Activated naive CD8-positive, alpha-beta T cell treated with anti-CD3 and anti-CD28 coated beads for 36 hours (primary cell): ENCODE data around the gene TSEN34. TPM values are rescaled to one million over a fixed set of nuclear protein-coding genes. Genes with fewer than 3 reads are reported as not detected.
"Not testable (repeated sequence)": the region's sequence is repeated elsewhere in the genome, so short reads cannot be mapped to it uniquely, and the experiment has no call there.

ENCODE experiments used
- DNase-seq: peaks from one replicate; pipeline ENCODE4 v3.0.0; 2021
- H3K27ac Mint-ChIP-seq: one replicate; pipeline ENCODE4 v1.8.0; 2022; ENCODE audit warnings: mild to moderate bottlenecking, moderate library complexity, mixed read lengths
- H3K27me3 Mint-ChIP-seq: one replicate; pipeline ENCODE4 v1.8.0; 2022; ENCODE audit warnings: mild to moderate bottlenecking, mixed read lengths
- H3K36me3 Mint-ChIP-seq: one replicate; pipeline ENCODE4 v1.8.0; 2021; ENCODE audit warnings: mild to moderate bottlenecking, mixed read lengths
- H3K4me1 Mint-ChIP-seq: one replicate; pipeline ENCODE4 v1.8.0; 2021; ENCODE audit warnings: mixed read lengths
- H3K4me3 Mint-ChIP-seq: one replicate; pipeline ENCODE4 v1.8.0; 2022; ENCODE audit warnings: mild to moderate bottlenecking, moderate library complexity, mixed read lengths
- H3K9me3 Mint-ChIP-seq: one replicate; pipeline ENCODE4 v1.8.0; 2022; ENCODE audit warnings: mixed read lengths
- total RNA-seq, 2 experiments: library from RNA; stranded (reverse); gene quantifications; one replicate each; pipeline ENCODE4 v1.2.3, GENCODE V29; 2021

The TSEN34 gene
- total RNA-seq, 2 experiments from 2014 or later, result 15.5 to 16.4 TPM

DNA sequence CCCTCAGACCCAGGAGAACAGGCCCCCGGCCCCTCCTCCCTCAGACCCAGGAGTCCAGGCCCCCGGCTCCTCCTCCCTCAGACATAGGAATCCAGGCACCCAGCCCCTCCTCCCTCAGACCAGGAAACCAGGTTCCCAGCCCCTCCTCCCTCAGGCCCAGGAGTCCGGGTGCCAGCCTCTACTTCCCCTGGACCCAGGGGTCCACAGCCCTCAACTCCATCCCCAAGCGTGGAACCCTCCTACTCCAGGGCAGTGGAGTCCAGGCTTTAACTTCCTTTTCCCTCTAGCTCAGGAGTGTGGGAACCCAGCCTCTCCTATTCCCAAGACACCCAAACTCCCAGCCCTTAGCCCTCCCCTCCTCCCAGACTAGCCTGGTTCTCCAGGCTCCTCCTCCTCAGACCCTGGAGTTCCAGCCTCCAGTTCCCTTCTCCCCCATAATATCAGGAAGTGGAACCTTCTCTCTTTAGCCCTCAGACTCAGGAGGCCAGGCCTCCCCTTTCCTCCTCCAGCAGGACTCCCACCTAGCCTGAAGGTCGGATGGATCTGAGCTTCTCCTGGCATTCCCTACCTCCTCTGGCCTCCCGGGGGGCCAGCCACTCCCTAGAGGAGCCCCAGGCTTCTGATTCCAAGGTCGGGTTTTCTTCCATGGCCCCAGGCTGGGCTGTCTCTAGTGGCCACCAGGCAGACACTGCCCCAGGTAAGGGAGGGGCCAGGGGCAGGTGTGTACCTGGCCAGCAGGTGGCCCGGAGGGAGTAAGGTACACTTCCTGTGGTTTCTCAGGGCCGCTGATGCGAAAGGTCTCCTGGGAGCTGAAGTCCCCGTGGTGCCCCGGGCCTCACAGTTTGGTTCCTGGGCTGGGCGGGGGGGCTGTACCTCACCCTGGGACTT, 18.4 kb upstream of the TSEN34 start, which contains the start of gene TMC4:
Gene TMC4 (minus strand): TSS at position 690 of the 888 bp plus-strand sequence. CDS start 43 bp downstream, at position 647.
- Mint-ChIP-seq H3K36me3 (peaks cover 8% of the 10 kb centered on the region), H3K27me3 (no peaks in the 10 kb centered on the region), H3K27ac (no peak within 1 kb of the TSS), H3K4me1 (peaks cover 6% of the 10 kb centered on the region), H3K4me3 (no peak within 1 kb of the TSS), H3K9me3 (no peaks in the 10 kb centered on the region)
- no peak for DNase-seq

DNA sequence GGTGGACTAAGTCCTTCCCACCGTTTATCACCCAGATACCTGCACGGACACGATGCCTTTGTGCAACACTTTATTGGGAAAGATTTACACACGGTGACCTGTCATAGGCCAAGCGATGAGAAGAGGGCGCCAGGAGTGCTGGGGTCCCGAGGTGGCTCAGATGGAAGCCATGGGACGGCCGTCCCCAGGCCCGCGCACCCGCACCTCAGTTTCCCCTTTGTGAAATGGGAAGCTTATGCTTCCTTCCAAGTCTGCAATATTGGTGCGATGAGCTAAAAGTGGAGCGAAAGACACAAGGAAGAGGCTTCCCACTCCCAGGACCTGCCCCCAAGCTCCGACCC, 17.8 kb upstream of the TSEN34 start:
- Mint-ChIP-seq H3K4me1 (peaks cover 2% of the 10 kb centered on the region), H3K36me3 (peaks cover 13% of the 10 kb centered on the region), H3K9me3 (no peaks in the 10 kb centered on the region), H3K4me3 (no peak overlapping the region), H3K27me3 (no peaks in the 10 kb centered on the region), H3K27ac (no peak overlapping the region)
- no peak for DNase-seq

DNA sequence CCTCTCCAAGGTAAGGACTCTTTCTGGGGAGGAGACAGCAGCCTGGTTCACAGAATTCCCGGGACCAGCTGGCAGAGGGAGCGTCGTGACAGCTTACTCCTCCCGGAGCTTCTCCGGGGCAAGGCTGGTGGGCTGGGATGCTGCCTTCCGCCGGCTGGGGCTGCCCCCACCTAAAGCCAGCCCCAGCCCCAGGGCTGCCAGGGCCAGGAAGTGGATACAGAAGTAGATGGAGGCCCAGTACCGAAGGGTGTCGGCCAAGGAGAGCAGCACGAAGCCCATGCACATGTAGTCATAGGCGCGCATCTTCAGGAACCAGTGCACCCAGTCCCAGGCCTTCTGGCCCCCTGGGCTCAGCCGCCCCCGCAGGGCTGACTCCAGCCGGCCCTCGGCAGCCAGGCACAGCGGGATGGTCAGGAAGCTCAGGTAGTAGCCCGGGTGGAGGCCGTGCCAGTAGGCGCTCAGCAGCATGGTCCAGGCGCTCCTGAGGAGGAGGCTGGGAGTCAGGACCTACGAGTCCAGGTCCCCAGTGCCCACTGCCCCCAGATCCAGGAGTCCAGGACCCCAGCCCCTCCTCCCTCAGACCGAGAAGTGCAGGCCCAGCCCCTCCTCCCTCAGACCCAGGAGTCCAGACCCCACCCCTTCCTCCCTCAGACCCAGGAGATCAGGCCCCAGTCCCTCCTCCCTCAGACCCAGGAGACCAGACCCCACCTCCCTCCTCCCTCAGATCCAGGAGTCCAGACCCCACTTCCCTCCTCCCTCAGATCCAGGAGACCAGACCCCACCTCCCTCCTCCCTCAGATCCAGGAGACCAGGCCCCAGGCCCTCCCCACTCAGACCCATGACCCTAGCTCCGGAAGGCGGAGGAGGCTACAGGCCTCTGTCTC, 16.9 kb upstream of the TSEN34 start:
- H3K27ac Mint-ChIP-seq, result no peak overlapping the region
- H3K36me3 Mint-ChIP-seq, result peaks cover 18% of the 10 kb centered on the region
- peaks cover 2% of the 10 kb centered on the region for H3K4me1 Mint-ChIP-seq
- no peaks in the 10 kb centered on the region for H3K27me3 Mint-ChIP-seq
- no peak overlapping the region for H3K4me3 Mint-ChIP-seq
- no peak for DNase-seq
- H3K9me3 Mint-ChIP-seq, result no peaks in the 10 kb centered on the region

DNA sequence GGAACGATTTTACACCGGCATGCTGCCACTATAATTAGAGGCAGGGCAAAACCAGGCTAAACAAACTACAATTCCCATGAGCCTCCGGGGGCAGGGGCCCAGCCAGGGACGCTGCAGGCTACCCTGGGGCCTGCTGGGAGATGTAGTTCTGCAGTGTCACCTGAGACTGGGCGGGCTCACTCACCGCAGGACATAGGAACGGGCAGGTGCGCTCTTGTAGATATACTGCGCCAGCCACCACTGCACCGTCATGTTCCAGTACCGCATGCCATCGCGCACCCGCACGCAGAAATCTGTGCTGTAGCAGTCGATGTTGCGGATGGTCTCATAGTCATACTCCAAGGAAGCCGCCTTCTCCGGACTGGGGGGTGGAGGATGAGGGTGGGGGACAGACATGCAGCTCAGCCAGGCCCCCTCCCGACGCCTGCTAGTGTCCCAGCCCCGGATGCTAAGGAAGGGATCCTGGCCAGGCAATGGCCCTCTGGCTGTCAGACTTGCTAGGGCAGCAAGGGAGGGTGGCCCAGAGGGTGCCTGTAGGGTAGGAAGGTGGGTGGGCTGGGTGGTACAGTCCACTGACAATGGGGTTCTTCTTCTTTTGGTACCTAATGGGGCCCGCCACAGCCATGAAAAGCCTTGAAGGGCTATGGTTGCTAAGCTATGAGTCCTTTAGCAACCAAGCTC, 12.4 kb upstream of the TSEN34 start:
- Mint-ChIP-seq H3K4me3 (no peak overlapping the region), H3K36me3 (peaks cover 19% of the 10 kb centered on the region), H3K27ac (no peak overlapping the region), H3K27me3 (no peaks in the 10 kb centered on the region), H3K9me3 (no peaks in the 10 kb centered on the region), H3K4me1 (no peaks in the 10 kb centered on the region)
- peak; percentile 38 for DNase-seq

DNA sequence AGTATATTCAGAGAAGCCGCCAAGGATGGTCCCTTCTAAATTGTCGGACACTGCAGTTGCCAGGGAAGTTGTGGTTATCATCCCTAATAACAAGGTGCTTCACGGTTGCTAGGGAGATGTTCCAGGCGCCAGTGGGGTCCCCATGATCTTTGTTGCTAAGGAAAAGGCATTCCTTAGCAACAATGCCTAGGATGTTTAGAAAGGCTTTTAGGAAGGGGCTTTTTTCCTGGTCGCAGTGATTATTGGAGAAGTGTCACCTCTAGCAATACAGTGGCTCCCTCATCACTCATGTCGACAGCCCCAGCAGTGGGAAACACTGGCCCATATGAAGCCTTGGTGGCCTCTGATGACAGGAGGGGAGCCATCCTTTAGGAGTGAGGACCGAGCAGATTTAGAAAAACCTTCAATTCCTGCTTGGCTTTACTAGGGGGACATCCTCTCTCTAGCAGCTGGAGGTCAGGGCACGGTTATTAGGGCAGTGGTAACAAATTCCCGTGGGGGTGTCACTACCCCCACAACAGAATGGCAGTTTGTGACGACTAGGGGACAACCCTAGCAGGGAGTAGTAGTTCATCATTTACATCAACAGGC, 11.8 kb upstream of the TSEN34 start:
- H3K4me1 Mint-ChIP-seq, result no peaks in the 10 kb centered on the region
- peaks cover 24% of the 10 kb centered on the region for H3K36me3 Mint-ChIP-seq
- H3K27ac Mint-ChIP-seq, result no peak overlapping the region
- no peak for DNase-seq
- H3K27me3 Mint-ChIP-seq, result no peaks in the 10 kb centered on the region
- no peaks in the 10 kb centered on the region for H3K9me3 Mint-ChIP-seq
- no peak overlapping the region for H3K4me3 Mint-ChIP-seq

DNA sequence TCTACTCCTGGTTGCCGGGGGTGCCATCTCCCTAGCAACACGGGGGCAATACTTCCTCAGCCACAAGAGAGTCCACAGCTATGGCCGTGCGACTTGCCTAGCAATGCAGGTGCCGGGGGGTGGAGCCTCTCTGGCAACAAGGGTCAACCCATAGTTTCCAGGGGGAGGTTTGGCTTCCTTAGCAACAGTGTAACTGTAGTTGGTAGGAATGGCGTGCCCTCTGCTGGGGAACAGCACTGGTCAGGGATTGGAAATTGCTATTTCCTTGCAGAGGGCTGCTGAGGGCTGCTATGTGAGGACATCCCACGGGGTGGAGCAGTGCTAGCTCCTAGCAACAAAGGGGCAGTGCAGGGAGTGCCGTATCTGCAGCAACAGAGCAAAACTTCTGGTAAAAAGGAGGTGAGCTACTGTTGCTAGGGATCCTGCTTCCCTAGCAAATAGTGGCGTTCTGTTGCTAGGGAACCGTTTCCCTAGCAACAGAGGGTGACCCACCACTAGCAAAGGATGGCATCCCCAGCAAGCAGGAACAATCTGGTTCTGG, 11.1 kb upstream of the TSEN34 start:
- Mint-ChIP-seq H3K27ac (no peak overlapping the region), H3K4me1 (no peaks in the 10 kb centered on the region), H3K4me3 (no peak overlapping the region), H3K27me3 (no peaks in the 10 kb centered on the region), H3K9me3 (no peaks in the 10 kb centered on the region), H3K36me3 (peaks cover 24% of the 10 kb centered on the region)
- DNase-seq, result no peak

DNA sequence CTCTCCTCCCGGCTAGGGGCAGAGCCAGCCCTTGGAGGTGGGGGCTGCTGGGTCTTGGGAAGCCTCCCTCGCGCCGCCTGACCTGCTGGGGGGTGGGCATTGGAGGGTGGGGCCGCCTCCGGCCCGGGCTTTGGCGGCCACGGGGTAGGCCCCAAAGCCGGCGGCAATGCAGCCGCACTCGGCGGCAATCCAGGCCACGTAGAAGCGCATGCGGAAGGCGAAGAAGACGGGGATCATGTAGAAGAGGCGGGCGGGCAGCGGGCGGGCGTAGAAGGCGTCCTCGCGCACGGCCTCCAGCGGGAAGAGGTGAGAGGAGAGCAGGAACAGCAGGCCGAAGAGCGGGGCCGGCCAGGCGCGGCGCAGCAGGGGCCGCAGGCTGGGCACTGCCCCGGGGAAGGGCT, 10.4 kb upstream of the TSEN34 start:
- Mint-ChIP-seq H3K4me1 (no peaks in the 10 kb centered on the region), H3K27ac (no peak overlapping the region), H3K27me3 (no peaks in the 10 kb centered on the region), H3K4me3 (no peak overlapping the region), H3K9me3 (no peaks in the 10 kb centered on the region), H3K36me3 (peaks cover 17% of the 10 kb centered on the region)
- DNase-seq, result no peak

DNA sequence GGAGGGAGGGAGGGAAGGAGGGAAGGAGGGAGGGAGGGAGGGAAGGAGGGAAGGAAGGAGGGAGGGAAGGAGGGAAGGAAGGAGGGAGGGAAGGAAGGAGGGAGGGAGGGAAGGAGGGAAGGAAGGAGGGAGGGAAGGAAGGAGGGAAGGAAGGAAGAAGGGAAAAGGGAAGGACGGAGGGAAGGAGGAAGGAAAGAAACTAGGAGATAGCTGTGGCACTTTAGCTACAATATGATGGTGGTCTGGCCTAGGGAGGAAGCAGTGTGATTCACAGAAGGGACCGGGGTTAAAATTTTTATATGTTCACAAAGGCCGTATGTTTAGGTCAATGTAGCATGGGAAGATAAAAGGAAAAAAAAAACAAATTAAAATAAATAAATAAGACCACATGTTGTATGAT, 9.2 kb upstream of the TSEN34 start:
- DNase-seq, H3K9me3 Mint-ChIP-seq, H3K27me3 Mint-ChIP-seq, H3K4me1 Mint-ChIP-seq, H3K27ac Mint-ChIP-seq, H3K4me3 Mint-ChIP-seq: not testable (repeated sequence)
- H3K36me3 Mint-ChIP-seq, result peaks cover 22% of the 10 kb centered on the region

DNA sequence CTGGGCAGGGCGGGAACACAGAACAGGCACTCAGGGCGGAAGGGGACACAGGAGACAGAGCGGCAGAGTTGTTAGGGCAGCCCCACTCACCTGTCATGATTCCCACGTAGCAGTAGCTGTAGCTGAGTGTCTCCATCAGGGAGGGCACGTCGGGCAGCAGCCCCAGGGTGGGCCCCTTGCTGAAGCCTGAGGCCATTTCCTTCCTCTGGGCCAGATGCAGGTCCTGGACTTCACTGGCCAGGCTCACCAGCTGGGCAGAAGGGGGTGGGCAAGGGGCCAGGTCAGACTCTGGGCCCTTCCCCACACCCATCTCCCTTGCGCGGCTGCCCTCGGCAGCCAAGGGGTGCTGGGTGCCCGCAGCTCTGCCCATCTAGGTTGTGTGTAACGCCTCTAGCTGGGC, 7.7 kb upstream of the TSEN34 start:
- no peaks in the 10 kb centered on the region for H3K27me3 Mint-ChIP-seq
- H3K9me3 Mint-ChIP-seq, result no peaks in the 10 kb centered on the region
- no peak overlapping the region for H3K27ac Mint-ChIP-seq
- H3K36me3 Mint-ChIP-seq, result peaks cover 20% of the 10 kb centered on the region
- H3K4me3 Mint-ChIP-seq, result no peak overlapping the region
- H3K4me1 Mint-ChIP-seq, result peaks cover 9% of the 10 kb centered on the region
- no peak for DNase-seq

DNA sequence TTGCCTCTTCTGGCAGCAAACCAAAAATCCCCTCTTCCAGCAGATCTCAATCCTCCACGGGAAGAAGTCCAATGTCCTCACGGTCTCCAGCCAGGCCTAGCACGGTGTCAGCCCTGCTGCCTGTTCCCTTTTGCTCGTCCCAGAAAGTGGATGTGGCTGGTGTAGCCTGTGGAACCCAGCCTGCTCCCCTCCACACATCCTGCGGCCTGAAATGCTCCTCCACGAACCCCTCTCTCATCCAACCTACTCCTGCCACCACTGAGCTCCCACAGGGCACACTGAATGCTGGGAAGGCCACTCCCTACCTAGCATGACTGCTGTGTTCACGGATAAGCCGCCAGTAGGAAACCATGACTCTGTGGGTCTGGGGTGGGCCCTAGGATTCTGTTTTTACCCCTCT, 4.8 kb upstream of the TSEN34 start:
- Mint-ChIP-seq H3K9me3 (no peaks in the 10 kb centered on the region), H3K4me1 (peaks cover 9% of the 10 kb centered on the region), H3K27me3 (no peaks in the 10 kb centered on the region), H3K27ac (no peak overlapping the region), H3K36me3 (peaks cover 15% of the 10 kb centered on the region), H3K4me3 (no peak overlapping the region)
- no peak for DNase-seq

DNA sequence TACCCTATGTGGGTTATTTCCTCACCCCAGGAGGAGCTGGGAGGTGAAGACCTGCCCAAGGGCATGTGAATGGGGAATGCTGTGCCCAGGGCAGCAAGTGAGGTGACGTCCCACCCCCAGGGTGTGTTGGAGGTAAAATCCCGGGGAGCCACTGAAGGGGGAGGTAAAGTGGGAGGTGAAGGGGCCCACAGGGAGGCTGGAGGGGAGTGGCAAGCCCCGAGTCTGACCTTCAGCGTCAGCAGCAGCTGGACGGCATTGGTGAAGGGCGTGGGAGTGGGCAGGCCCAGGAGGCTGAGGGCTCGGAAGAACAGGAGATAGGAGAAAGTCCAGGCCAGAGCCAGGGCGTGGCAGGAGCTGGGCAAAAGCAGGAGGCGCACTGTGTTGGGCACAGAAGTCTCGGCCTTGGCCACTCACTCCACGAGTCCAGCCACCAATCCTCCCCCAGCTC, 4.2 kb upstream of the TSEN34 start:
- peaks cover 15% of the 10 kb centered on the region for H3K36me3 Mint-ChIP-seq
- peak overlapping the region; percentile 87 for H3K4me3 Mint-ChIP-seq
- H3K4me1 Mint-ChIP-seq, result peaks cover 9% of the 10 kb centered on the region
- DNase-seq, result no peak
- no peak overlapping the region for H3K27ac Mint-ChIP-seq
- H3K9me3 Mint-ChIP-seq, result no peaks in the 10 kb centered on the region
- no peaks in the 10 kb centered on the region for H3K27me3 Mint-ChIP-seq

DNA sequence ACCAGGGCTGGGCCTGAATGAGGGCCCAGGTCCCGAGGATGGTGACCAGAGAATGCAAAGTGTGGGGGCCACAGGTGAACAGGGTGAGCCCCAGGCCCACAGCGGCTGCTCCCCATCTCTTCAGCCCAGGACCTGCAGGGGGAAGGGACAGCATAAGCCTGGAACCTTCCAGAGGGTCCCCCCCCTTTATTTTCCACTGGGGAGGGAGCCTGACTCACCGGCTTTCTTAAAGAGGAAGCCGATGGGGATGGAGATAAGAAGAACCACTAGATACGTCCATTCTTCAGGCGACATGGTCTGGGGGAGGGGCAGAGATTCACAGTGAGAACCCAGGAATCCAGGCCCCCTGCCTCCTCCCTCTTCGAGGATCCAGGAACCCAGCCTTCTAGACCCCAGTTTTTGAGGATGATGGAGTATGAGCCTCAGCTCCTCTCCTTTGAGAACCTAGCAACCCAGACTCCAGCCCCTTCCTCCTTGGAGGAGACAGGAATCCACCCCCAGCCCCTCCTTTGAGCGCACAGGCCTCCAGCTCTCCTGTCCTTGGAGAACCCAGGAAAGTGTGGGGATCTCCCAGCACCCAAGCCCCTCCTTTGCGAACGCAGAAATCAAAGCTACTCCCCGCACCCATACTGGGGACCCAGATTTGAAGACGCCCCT, 2.8 kb upstream of the TSEN34 start:
- Mint-ChIP-seq H3K4me3 (peak overlapping the region; percentile 87), H3K4me1 (peaks cover 20% of the 10 kb centered on the region), H3K27me3 (no peaks in the 10 kb centered on the region), H3K9me3 (no peaks in the 10 kb centered on the region), H3K36me3 (peaks cover 25% of the 10 kb centered on the region), H3K27ac (peak overlapping the region; percentile 86)
- DNase-seq, result peak; percentile 42

DNA sequence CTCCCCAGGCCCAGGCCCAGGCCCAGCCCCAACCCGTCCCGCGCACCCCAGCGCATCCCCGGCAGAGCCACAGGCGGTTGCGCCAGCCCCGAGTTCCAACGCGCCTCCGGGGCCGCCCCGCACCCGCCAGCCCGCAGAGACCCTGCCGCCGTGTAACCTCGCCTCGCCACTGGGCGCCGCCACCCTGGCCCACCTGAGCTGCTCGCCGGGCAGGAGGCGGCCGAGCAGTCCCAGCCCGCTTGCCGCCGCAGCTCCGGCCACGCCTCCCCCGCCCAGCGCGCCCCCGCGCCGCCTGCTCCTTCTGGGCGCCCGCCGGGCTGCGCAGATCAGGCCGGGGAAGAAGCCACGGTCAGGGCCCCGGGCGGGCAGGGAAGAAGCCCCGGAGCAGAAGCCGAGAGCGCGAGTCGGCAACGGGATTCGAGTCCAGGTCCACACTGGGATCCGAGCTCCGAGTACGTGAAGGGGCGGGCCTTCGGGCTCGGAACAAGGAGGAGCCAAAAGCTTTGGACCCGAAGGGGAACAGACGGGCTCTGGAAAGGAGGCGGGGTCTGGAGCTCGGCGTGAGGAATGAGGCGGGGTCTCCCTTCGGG, 1.9 kb upstream of the TSEN34 start, which contains the start of gene MBOAT7:
Gene MBOAT7 (minus strand): TSS at position 436 of the 590 bp plus-strand sequence. CDS start 1,072 bp downstream, outside the sequence.
- Mint-ChIP-seq H3K36me3 (peaks cover 21% of the 10 kb centered on the region), H3K4me3 (peak within 1 kb of the TSS; percentile 87), H3K27me3 (no peaks in the 10 kb centered on the region), H3K27ac (peak within 1 kb of the TSS; percentile 98), H3K4me1 (peaks cover 22% of the 10 kb centered on the region), H3K9me3 (no peaks in the 10 kb centered on the region)
- no peak for DNase-seq
